HG02610 (cell line): Measurements from ENCODE around the gene SIK2.
"Not testable (repeated sequence)": the region's sequence is repeated elsewhere in the genome, so short reads cannot be mapped to it uniquely, and the experiment has no call there.

Source experiments
- ATAC-seq: cut with Tn5 transposase; IDR thresholded peaks from one replicate; pipeline ENCODE4 v1.9.1; 2021; ENCODE audit warnings: mild to moderate bottlenecking, moderate library complexity; ENCODE audit not compliant: unreplicated experiment

The SIK2 gene

DNA sequence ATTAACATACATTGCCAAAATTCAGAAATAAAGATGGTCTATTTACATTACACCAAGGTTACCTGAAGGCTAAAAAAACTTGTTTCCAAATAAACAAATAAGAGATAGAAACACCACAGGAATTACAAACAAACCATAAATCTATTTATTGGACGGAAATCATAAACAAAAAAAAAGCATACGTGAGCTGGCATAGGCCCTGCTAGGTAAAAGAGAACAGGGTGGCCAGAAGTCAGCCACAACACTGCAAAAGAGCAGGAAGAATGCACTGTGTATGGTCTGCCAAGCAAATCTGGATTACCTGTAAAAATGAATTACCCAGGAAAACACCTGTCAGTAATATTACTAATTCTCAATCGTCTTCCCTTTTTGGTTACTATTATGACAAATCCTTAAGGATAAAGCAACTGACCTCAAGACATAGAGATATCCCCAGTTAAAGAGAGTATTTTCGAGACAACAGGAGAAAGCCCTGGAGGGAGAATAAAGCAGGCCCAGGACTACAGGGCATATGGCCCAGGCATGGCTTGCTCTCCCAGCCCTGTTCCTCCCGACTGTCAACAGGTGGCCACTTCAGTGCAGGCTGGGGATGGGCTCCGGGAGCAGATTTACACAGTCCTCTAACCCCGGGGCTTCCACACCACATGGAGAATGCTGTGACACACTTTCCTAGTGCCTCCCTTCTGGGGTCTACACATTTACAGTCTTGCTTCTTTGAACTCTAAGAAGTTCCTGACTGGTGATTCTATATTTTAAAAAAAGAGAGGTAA is 146.0 kb downstream of the SIK2 start:
- ATAC-seq: no peak

DNA sequence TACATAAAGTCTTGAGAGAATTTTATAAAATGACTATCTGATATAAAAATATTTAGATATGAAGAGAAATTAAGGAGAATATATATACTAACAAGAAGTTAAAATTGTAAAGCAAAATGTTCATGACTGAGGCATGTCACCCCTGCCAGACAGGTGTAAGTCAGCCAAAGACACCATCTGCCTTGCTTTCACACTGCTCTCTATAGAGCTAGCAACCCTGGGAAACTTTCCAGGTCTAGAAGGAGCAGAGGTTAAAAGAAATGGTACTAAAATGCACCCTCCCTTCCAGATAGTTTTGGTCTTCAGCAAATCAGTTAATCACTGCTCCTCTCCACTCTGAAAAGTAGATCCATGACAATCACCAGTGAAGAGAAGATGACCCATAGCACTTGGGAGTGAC is 147.4 kb downstream of the SIK2 start:
- ATAC-seq: no peak

DNA sequence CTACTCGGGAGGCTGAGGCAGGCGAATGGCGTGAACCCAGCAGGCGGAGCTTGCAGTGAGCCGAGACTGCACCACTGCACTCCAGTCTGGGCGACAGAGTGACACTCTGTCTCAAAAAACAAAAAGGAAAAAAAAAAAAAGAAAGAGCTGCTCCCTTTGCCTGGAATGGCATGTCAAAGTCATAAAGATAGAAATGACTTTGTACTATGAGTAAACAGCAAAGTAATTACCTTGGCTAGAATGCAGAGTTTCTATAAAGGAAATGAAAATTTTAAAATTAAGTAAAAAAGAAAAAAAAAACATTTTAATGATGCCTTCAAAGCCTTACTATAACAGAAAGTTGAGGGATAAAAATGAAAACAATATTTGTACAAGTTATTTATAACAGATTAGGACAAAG is 153.8 kb downstream of the SIK2 start:
- no peak for ATAC-seq

GRCh38 chr11:111759376-111759775 is 157.1 kb downstream of the SIK2 start:
- ATAC-seq: no peak

DNA sequence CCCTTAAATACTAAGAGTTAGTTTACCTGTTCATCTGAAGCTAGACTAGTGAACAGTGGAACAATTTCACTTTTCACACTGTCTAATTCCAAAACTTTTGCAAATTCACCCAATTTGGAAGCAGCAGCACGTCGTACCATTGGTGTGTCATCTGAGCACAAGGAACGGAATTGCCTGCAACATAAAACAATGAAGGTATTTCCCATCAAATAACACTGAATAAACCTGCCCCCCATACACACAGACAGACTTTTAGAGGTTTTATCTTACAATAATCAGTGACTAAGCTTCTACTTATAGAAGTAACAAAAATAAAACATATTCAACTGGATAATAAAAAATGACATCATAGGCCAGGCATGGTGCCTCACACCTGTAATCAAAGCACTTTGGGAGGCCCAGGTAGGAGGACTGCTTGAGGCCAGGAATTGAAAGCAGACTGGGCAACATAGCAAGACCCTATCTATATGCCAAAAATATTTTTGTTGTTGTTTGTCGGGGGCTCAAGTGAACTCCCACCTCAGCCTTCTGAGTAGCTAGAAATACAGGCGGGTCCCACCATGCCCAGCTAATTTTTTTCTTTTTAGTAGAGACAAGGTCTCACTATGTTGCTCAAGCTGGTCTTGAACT is 157.6 kb downstream of the SIK2 start:
- no peak for ATAC-seq

DNA sequence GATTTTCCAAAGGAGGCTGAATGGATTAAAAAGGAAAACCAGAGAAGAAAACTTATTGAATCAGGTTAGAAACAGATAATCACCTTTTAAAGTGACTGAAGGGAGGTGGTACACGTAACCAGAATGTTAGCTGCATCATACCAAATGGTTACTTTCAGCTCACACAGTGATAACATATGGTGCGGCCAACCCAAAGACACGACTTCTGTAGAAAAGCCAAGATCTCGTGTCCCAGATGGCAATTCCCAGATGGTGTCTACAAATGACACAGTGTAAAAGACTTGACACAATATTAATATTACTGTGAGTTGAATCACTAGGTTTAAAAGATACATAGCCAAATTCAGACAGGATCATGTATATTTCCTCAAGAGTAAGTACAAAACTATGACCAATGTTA is 158.8 kb downstream of the SIK2 start:
- no peak for ATAC-seq

- no peak for ATAC-seq
Measured at GRCh38 chr11:111762526-111762925, 160.3 kb downstream of the SIK2 start.

GRCh38 chr11:111762981-111763643 is 160.9 kb downstream of the SIK2 start:
- ATAC-seq: no peak

- ATAC-seq: no peak
Measured at GRCh38 chr11:111764621-111765020, 162.4 kb downstream of the SIK2 start.

DNA sequence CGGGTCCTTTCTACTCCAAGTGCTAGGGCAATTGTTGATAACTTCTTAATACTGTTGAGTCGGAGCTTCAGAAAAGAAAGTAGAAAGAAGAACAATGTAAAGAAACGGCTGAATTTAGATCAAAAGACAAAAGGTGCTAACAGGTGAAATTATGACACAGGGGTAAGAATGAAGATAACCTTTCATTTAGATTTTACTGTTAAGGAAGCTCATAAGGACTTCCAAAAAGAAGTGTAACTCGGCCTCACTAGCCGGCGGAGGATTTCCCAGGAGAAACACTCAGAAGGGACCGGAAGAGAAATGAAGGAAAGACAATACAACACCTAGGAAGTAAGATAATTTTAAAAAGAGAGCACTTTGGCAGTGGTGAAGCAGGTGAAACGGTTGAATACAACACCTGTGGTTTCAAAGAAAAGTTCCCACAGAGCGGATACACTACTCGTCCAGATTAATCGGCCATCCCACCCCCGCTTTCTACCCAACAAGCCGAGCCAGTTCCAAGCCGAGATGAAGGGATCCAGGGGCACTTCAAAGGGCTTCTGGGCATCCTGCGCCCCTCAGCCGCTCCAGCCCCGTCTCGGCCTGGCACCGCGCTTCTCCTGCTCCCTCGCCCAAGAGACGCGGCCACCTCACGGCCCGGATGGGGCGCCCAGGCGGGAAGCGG is 163.2 kb downstream of the SIK2 start:
- ATAC-seq: peak; percentile 14

DNA sequence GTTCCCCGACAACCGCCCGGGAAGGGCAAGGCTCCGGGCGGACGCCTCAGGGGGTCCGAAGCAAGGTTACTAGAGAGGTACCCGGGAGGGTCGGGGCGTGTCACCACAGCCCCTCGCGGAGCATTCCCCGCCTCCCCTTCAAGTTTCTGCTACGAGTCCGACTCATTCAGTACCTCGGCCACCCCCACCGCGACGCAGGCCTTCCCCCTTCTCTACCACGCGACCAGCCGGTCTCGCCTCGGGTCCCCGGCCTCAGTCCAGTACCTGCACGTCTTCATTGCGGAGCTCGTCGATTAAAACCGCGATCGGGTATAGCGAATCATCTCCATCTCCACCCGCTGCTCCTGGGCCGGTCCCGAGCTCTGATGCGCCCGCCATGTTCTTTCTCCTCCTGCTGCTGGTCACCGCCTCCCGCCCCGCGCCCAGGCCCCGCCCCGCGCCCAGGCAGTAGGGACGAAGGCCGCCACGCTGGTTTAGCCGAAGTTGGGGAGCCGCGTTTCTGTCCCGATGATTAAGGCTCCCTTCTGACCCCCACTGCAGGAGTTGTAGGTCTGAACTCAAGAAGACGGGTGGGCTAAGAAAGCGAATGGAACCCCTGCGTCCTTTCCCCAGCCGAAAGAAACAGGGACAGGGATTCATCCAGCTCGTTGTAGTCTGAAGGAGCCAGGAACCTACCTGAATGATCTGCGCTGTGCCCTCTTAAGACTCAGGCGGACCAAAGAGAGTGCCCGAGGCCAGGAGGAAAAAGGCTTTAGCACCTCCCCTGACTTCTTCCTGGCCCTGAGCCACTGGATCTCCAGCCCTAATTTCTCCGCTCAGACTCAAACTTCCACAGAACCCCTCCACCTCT is 164.0 kb downstream of the SIK2 start, which contains the start of gene PPP2R1B:
Gene PPP2R1B, minus strand, starts transcription at position 406 of the 850 bp plus-strand sequence. Its CDS starts 28 bp downstream, at position 378.
- peak; percentile 84 for ATAC-seq

GRCh38 chr11:111766834-111767142 is 164.5 kb downstream of the SIK2 start:
- ATAC-seq: peak; percentile 3

GRCh38 chr11:111770581-111771134 is 168.4 kb downstream of the SIK2 start:
- no peak for ATAC-seq

DNA sequence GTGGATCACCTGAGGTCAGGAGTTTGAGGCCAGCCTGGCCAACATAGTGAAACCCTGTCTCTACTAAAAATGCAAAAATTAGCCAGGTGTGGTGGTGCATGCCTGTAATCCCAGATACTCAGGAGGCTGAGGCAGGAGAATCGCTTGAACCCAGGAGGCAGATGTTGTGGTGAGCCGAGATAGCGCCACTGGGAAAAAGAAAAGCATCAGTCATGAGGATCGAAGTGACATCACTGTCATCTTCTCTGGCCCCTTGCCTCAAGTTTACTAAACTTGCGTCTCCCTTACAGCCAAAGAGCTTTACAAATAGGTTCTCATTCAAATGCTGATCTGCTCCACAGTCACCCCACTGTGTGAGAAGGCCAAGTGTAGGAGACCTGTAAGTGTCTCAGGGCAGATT is 169.0 kb downstream of the SIK2 start:
- ATAC-seq: not testable (repeated sequence)

- no peak for ATAC-seq
Measured at GRCh38 chr11:111772535-111772934, 170.3 kb downstream of the SIK2 start.

- ATAC-seq: no peak
Measured at GRCh38 chr11:111774955-111775710, 172.9 kb downstream of the SIK2 start.

DNA sequence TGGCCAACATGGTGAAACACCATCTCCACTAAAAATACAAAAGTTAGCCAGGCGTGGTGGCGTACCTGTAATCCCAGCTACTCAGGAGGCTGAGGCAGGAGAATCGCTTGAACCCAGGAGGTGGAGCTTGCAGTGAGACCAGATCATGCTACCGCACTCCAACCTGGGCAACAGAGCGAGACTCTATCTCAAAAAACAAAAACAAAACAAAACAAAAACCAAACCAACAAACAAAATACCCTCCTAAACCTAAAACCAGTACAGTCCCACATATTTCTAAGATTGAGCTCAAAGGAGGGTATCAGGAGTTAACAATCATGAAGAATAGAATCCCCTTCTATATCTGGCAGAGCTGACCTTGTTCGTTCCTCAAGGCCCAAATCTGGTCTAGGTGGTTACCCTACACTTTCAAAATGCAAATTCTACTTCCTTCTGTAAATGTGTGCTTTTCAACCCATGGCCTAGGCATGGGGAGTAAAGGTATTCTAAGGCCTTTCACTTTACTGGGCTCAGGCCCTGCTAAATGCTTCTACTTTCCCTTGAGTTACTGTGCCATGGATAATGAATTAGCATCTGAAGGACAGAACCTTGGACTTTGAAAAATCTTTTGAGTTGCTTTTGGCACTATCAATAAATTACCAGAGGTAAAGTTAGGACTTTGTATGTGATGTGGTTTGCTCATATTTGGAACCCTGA is 174.3 kb downstream of the SIK2 start:
- ATAC-seq: peak; percentile 97

- ATAC-seq: peak; percentile 40
Measured at GRCh38 chr11:111777094-111778046, 175.1 kb downstream of the SIK2 start.
